Skeletal muscle cell (primary cell): Measurements from ENCODE around the gene MED16.

ENCODE experiments used
- DNase-seq: peaks from one replicate; pipeline ENCODE4 v3.0.0-alpha.2; 2010; ENCODE audit warnings: low read depth
- H3K4me3 ChIP-seq: 2 replicates; pipeline ENCODE4 v1.5.1; 2011; ENCODE audit warnings: low read depth, mild to moderate bottlenecking, control low read depth, low read length, moderate library complexity

The MED16 gene

DNA sequence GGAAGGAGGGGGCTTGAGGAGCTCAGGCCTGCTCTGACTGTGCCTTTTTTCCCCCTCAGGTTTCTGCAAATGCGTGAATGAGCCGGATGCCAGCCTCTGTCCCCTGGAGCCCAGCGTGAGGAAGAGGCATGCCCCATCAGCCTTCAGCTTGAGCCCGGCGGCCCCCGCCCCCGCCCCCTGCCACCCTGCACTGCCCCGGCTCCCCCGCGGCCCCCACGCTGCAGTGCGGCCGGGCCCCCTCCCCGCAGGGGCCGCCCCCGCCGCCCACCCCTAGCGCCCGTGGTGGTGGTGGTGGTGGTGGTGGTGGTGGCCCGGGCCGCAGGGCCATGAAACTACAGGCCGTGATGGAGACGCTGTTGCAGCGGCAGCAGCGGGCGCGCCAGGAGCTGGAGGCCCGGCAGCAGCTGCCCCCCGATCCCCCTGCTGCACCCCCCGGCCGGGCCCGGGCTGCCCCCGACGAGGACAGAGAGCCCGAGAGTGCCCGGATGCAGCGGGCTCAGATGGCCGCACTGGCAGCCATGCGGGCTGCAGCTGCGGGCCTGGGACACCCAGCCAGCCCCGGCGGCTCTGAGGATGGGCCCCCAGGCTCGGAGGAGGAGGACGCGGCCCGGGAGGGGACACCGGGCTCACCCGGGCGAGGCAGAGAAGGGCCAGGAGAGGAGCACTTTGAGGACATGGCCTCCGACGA is 36.4 kb upstream of the MED16 start:
- DNase-seq, result no peak
- H3K4me3 ChIP-seq, result no peak overlapping the region

DNA sequence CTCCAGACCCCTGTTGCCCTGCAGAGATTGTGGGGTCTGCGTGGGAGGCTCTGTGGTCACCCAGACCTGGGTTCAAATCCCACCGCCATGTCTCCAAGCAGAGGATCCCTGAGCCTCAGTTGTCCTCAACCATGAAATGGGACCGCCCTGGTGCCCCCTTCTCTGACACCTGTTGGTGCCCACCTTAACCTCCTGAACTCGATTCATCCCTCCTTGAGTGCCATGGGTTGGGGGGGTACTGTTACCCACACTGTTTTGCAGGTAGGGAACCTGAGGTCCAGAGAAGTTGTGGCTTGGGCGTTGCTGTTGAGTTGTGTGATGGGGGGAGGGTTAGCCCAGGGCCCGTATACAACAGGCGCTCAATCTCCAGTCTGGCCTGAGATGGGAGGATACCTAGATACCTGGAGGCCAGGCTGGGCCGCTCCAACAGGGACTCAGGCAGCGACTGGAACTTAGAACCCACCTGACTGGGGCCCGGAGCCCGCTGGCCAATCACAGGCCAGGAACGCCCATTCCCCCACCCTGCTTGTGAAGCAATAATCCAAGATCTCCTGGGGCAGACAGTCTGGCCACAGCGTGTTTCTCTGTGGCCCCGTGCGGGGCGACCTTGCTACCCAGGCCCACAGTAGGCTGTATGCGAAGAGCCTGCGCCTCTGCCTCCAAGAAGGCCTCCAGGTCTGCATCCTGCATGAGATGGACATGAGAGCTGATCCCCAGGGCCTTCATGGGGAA is 35.6 kb upstream of the MED16 start:
- no peak overlapping the region for H3K4me3 ChIP-seq
- DNase-seq, result no peak

DNA sequence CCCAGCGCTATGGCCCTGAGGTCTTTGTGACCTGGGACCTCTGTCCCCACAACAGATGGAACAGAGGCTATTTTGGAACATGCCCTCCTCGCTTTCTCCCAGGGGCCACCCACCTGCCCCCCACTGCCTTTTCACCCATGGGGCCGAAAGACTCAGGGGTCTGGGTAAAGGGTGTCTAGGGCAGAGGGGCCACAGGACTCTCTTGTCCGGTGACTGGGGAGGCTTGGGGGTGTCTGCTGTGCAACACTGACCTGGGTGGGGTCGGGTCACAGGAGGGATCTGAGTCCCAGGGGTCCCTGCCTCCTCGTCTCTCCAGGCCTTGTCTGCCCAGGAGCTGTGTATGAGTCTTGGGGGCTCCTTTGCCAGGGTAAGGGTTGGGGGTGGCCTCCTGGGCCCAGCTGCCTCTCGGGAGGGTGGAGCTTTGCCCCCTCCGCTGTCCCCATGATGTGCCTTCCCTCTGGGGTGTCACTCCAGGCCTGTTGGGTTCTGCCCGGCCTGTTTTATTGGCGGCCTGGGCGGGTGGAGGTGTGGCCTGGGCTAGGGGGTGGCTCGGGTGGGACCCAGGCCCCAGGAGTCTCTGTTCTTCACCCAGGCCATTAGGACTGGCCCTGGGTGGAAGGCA is 34.9 kb upstream of the MED16 start:
- peak overlapping the region; percentile 89 for H3K4me3 ChIP-seq
- DNase-seq, result no peak

DNA sequence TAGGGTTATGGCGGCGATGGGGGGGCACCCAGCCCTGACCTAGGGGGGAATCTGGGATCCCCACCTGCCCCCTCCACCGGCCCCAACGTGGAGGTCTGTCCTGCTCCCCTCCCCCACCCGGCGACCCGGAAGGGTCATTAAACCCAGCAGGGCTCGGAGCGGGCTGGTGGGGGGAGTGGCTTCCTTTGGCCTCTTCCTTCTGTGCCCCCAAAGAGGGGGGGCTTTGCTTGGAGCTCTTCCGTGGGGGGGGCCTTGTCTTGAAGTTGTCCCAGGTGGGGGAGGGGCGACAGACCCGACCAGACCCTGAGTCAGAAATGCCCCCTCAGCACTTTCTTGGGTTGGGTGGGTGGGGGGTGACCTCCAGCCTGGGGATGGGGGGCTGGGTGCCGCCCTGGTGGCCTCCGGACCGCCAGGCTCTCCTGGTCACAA is 34.4 kb upstream of the MED16 start:
- DNase-seq, result no peak
- peak overlapping the region; percentile 89 for H3K4me3 ChIP-seq

DNA sequence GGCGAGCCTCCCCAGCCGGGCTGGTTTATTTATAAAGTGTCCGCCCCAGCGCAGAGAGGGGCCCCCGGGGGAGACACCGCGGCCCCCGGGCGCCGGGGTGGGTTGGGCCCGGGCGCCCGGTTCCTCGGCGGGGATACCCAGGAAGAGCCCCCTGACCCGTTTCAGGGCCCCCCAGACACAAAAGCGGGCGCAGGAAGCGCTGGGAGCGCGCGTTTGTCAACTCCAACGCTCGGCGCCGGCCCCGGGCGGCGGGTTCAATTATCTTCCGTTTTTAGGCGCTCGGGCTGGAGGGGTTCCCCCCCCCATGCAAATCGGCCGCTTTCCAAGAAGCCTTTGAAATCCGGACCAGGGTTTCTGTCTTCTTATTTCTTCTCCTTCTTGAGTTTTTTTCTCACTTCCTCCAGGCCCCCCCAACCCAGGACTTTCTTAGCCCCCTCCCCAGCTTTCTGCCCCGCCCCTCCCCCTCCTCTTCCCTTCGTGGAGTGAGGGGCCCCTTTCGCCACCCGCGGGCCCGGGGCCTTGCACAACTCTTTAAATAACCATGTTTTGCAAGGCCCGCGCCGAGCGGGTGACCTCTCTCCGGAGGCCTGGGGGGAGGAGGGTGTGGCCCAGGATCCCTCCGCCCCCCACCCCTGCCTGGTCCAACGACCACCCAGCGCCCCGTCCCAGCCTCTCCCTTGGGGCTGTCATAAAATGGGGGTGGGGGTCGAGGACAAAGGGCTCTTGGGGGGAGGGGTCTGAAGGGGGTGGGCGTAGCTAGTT is 33.8 kb upstream of the MED16 start:
- peak overlapping the region; percentile 89 for H3K4me3 ChIP-seq
- DNase-seq, result no peak

DNA sequence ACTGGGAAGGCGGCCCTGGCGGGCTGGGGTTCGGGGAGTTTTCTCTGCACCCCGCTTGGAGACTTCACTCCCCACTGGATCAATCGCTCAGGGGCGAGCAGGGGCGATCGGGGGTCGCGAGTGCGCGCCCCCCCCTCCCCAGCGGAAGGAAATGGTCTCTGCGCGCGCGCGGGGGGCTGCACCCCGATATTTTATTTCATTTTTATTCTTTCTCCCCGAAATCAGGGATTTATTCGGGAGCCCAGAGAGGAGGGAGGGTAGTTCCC is 33.3 kb upstream of the MED16 start:
- peak overlapping the region; percentile 89 for H3K4me3 ChIP-seq
- DNase-seq, result no peak

DNA sequence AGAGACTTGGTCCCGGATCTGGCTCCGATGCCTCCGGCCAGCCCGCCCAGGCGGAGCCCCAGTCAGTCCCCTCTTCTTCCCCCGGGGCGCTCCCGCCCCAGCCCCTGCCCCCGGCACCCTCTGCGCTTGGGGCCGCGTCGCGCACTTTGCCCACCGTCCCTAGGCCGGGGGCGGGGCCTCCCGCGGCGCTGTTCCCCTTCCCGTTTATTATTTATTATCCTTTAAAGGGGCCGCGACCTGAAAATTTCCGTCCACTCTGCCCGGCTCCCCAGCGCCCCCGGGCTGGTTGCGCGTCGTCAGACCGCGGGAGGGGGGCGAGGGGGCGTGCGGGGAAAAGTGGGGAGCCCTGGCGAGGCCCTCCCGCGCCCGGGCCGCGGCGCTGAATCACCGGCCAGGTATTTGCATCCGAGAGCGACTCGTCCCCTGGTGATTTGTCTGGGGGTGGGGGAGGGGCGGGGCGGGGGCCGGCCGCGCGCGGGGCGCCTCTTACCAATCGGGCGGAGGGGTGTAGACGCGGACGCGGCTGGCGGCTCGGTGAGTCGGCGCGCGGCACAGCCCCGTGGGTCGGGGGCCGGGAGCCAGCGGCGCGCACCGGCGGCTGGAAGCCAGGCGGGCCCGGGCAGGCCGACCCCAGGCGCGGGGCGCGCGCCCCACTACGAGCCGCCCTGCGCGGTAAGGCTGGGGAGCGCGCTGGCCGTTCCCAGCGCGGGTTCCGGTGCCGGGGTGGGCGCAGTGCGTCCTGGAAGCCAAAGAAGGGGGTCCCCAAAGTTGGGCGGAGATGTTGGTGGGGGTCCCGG is 32.7 kb upstream of the MED16 start, which contains the start of gene ARID3A:
Gene ARID3A, plus strand, starts transcription at position 510 of the 797 bp plus-strand sequence. CDS start 3,494 bp downstream, outside the sequence.
- peak; percentile 52 for DNase-seq
- H3K4me3 ChIP-seq, result peak within 1 kb of the TSS; percentile 89

DNA sequence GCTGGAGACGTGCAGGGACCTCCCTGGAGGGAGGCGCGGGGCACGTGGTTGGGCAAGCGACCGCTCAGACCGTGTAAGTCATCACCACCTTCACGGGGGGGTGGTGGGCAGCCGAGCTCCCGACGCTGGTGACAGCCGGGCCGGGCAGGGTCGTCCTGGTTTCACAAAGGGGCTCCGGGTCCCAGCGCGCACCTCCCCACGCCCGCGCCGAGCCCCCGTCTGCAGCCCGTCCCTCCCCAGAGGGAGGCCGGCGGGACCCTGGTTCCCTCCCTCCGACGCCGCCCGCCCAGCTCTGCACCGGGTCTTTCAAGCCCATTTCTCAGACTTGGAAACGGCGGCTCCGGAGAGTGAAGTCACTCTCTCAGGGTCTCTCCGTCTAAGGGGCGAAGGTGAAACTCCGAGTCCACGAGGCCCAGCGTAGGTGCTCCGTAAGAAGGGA is 32.1 kb upstream of the MED16 start:
- DNase-seq, result no peak
- peak overlapping the region; percentile 89 for H3K4me3 ChIP-seq

DNA sequence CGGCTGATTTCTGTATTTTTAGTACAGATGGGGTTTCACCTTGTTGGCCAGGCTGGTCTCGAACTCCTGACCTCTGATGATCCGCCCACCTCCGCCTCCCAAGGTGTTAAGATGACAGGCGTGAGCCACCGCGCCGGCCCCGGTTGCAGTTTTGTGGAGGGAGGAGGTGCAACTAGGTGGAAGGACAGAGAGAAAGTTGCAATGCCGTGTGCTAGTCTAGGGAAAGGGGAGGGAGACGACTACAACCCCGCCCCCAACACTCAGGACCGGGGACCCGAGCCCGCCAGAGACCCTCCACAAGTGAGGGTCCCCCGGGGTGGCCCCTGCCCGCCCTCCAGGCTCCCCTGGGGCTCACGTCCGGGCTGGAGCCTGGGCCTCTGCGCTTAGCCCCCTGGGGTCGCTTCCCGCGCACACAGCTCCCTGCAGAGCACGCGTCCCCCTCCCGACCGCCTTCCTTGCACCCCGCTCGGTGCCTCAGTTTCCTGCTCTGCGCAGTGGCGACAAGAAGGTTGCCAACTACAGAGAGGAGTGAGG is 31.6 kb upstream of the MED16 start:
- H3K4me3 ChIP-seq, result peak overlapping the region; percentile 89
- no peak for DNase-seq

DNA sequence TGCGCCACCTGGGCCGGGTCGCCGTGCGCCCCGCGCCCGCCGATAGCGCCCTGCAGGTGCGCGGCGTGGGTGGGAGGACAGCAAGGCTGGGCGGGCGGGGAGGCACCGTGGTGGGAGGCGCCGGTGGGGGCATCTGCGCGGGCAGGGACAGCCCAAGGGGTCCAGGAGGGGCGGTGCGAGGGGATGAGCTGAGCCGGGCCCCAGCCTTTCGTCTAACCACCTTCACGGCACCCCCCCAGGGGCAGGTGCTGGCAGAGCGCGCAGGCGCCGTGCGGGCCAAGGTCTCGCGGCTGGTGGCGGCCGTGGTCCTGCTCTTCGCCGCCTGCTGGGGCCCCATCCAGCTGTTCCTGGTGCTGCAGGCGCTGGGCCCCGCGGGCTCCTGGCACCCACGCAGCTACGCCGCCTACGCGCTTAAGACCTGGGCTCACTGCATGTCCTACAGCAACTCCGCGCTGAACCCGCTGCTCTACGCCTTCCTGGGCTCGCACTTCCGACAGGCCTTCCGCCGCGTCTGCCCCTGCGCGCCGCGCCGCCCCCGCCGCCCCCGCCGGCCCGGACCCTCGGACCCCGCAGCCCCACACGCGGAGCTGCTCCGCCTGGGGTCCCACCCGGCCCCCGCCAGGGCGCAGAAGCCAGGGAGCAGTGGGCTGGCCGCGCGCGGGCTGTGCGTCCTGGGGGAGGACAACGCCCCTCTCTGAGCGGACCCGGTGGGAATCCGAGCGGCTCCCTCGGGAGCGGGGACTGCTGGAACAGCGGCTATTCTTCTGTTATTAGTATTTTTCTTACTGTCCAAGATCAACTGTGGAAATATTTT is 27.3 kb upstream of the MED16 start:
- no peak for DNase-seq
- peak overlapping the region; percentile 17 for H3K4me3 ChIP-seq

DNA sequence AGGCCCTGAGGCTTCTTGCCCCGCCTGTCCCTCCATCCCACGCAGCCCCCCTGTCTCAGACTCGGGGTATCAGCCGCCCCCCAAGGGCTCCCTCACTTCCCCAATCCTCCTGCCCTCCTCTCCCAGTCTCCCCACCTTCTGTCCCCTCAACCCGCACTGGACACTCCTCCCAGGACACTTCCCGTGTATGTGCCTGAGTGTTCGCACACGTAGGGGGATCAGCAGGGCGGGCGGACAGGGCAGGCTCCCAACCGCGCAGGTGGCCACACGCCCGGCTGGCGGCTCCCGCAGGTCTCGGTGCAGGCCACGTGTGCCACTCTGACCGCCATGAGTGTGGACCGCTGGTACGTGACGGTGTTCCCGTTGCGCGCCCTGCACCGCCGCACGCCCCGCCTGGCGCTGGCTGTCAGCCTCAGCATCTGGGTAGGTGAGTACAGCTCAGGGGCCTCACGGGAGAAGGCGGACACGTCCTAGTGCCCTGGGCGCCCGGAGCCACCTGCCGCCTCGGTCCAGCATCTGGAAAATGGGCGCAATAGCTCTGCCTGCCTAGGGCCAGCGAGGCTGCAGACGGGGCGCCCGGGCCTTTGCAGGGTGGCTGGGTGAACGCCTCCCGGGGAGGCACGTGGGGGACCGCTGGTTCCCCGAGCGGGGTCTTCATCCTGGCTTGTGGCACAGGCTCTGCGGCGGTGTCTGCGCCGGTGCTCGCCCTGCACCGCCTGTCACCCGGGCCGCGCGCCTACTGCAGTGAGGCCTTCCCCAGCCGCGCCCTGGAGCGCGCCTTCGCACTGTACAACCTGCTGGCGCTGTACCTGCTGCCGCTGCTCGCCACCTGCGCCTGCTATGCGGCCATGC is 26.4 kb upstream of the MED16 start:
- no peak overlapping the region for H3K4me3 ChIP-seq
- no peak for DNase-seq

DNA sequence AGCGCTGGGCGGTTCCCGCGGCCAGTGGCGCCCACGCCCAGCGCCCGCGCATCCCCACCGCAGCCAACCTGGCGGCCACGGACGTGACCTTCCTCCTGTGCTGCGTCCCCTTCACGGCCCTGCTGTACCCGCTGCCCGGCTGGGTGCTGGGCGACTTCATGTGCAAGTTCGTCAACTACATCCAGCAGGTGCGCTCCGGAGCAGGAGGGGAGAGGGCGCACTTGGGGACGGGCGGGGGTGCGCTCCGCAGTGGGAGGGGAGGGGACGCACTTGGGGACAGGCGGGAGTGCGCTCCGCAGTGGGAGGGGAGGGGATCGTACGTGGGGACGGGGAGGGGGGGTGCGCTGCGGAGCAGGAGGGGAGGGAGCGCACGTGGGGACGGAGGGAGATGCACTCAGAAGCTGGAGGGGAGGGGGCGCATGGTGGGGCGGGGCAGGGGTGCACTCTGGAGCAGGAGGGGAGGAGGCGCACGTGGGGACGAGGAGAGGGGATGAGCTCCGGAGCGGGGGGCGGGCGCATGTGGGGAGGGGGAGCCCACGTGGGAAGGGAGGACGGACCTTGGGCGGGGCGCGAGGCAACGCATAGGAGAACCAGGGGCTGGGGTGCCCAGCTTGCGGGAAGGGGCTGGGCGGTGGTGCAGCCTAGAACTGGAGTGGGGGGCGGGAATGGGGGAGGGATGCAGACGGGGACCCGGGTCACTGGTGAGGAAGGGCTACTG is 25.7 kb upstream of the MED16 start:
- no peak overlapping the region for H3K4me3 ChIP-seq
- no peak for DNase-seq

DNA sequence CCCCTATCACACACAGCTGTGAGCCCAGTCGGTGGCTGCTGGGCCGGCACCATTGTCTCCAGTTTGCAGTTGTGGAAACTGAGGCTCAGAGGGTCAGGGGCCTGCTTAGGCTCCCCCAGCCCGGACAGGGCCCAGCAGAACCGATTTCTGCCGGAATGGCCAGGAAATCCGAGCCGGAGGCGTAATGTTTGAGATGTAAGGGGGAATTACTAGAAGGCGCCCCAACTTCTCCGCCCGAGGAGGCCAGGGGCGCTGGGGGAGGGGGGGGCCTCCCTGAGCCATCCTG is 25.1 kb upstream of the MED16 start:
- no peak overlapping the region for H3K4me3 ChIP-seq
- DNase-seq, result no peak

DNA sequence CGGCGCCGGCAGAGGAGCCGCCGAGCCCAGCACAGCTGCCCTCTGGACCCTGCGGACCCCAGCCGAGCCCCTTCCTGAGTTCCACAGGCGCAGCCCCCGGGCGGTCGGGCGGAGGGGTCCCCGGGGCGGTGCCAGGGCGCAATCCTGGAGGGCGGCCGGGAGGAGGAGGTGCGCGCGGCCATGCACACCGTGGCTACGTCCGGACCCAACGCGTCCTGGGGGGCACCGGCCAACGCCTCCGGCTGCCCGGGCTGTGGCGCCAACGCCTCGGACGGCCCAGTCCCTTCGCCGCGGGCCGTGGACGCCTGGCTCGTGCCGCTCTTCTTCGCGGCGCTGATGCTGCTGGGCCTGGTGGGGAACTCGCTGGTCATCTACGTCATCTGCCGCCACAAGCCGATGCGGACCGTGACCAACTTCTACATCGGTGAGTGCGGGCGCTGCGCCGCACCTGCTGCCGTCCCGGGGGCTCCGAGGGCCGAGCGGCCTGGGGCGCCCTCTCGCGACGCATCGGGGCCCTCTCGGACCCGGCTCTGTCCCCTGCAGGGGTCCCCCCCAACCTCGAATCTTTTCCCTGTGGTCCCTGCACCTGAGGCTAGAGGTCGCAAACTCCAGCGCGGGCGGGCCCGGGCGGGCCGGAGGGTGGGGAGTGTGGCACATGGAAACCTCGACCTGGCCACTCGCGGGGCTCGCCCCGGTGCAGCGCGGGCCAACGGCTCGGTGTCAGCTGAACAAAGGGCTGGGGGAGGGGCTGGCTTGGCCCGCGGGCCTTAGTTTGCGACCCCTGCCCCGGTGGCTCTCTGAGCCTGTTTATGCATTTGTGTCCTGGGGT is 24.6 kb upstream of the MED16 start, which contains the start of gene KISS1R:
Gene KISS1R, plus strand, starts transcription at position 11 of the 829 bp plus-strand sequence. Its CDS starts 170 bp downstream, at position 181.
- no peak for DNase-seq
- peak within 1 kb of the TSS; percentile 11 for H3K4me3 ChIP-seq

DNA sequence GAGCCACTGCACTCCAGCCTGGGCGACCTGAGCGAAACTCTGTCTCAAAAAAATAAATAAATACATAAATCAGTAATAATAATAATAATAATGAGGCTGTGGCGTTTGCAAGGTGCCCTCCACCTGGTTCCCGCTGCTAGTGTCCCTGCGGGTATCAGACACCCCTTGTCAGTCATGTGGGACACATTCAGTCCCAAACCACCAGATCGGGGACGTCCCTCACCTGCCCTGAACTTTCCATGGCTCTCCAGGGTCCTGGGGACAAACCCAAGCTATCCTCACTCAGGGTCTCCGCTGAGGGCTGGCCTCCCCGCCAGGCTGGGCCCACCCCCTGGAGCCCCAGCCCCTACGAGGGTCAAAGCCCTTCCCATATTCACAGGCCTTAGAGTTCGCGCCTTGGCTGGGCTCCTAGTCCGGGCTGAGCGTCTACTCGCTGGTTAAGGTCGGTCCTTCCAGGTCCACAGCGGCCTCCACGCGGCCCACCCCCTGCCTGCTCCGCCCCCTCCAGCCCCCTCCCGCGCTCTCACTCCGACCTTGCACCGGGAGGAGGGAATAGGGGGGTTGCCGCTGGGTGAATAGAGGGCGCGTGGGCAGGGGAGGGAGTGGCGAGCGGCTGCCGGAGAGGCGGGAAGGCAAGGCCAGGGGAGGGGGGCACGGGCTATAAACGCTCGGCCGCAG is 23.8 kb upstream of the MED16 start:
- H3K4me3 ChIP-seq, result peak overlapping the region; percentile 11
- no peak for DNase-seq
